Measurements from ENCODE around the gene MXD1.
"Not testable (repeated sequence)": the region's sequence is repeated elsewhere in the genome, so short reads cannot be mapped to it uniquely, and the experiment has no call there.

MXD1 gene

DNA sequence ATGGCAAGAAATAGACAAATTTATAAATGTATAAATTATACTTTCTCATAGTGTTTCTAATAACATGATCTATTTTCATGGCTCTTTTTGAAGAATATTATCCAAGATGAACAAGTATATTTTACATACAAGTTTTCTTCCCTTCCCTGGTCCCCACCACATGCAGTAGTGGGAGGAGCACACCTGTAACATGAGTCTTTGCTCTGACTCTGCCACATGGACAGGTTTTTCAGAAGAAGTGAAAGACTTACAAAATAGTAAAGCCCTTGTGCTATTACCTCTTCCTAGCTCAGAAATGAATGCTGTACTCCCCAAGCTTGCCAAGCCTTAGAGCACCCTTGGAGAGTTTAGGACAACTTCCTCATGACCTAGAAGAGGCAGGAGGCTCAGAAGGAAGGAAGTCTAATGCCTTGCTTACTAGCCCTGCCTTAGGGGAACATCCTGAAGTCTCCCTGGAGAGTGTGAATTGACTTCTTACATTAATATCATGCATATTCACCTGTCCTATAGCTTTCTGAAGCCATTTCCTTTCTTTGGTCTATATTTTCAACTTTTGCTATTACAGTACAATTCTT lies 18.4 kb downstream of the MXD1 start:
- no peak for DNase-seq (ENCODE audit: low spot score)

DNA sequence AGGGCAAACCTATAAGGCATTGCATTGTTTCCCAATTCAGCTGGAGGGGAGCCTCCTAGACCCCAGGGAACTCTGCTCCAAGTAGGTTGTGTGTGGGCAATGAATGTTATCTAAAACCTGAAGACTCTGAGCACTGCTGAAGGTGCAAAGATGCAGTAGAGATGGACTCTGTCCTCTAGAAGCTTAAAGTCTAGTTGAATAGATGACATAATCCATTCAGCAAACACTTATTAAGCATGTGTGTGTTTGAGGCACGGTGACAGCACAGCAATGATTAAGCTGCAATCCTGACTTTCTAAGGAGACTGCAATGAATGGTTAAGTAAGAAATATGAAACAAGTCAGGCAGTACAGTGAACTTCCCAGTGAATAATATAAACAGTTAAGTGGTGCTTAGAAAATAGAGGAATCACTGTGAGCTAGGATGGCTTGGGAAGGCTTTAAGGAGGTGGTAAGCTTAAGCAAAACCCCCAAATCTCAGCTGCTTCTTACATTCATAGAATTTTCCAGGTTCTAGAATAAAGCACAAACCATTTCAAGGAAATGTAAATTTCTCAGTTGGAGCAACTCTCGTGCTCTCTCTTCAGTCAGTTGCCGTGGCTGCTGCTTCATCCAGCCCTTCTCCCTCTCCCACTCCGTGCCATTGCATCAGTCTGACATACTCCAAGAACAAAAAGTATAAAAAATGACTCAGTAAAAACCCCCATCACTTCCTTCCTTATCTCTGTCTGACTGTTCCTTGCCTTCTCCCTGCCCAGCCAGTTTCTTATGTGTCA lies 19.1 kb downstream of the MXD1 start:
- no peak for DNase-seq (ENCODE audit: low spot score)

DNA sequence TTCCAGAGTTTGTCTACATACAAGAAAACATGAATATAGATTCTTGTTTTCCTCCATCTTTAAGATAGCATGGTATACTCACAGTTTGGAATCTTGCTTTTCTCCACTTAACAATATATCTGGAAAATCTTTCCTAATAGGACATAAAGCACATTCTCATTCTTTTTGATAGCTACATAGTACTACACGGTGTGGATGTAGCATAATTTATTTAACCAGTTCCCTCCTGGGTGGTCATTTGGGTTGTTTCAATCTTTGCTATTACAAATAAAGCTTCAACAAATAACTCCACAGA lies 19.7 kb downstream of the MXD1 start:
- DNase-seq (ENCODE audit: low spot score) = no peak

DNA sequence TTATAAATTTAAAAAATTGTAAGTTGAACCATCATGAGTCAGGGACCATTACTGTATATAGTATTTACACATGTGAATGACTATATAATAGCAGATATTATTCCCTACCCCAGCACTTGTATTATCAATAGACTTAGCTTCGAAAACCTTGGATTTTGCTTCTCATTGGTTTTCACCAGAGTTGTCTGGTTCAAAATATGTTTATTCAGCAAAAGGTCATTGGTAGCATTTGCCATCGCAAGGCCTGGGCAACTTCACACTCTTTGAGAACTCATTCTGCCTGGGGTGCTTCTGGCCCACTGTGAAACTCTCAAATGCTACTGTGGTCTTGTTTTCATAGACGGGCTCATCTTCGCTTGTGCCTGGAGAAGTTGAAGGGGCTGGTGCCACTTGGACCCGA lies 20.1 kb downstream of the MXD1 start:
- no peak for DNase-seq (ENCODE audit: low spot score)

DNA sequence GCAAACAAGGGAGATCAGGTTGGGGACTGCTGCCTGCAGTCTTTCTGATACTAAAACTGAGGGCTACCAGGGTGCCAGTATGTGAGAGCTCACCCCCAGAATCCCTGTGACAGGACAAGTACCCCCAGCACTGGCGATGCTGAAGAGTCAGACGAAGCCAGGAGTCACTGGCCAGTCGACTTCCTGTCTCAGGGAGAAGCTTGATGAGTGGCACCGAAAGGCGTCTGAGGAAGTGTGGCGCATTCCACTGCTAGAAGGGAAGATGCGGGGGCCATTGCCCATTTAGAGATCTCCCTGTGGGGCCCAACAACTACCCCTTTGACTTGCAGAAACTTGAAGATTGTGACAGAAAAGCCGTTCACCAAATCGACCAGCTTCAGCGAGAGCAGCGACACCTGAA lies 22.0 kb downstream of the MXD1 start:
- DNase-seq (ENCODE audit: low spot score) = no peak

DNA sequence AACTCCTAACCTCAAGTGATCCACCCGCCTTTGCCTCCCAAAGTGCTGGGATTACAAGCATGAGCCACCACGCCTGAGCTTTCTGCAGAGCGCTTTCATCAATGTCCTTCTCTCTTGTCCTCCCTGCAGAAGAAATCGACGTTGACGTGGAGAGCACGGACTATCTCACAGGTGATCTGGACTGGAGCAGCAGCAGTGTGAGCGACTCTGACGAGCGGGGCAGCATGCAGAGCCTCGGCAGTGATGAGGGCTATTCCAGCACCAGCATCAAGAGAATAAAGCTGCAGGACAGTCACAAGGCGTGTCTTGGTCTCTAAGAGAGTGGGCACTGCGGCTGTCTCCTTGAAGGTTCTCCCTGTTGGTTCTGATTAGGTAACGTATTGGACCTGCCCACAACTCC lies 23.1 kb downstream of the MXD1 start:
- no peak for DNase-seq (ENCODE audit: low spot score)

DNA sequence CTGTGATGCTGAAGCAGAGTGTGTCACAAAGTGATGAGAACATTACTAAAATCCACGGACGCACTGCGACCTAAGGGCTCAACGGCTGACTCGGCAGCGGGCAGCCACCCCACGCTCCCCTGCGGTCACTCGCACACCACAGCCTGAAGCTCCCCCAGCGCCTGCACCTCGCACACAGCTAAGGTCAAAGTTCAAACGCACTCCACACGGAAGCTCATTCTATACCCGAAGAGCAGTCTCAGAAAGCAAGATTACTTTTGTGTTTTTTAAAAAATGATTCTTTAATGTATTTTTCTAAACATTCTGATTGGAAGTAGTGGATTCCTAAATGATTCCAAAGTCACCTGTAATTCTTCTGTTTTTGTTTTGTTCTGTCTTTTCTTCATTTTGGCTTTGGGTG lies 24.8 kb downstream of the MXD1 start:
- no peak for DNase-seq (ENCODE audit: low spot score)

DNA sequence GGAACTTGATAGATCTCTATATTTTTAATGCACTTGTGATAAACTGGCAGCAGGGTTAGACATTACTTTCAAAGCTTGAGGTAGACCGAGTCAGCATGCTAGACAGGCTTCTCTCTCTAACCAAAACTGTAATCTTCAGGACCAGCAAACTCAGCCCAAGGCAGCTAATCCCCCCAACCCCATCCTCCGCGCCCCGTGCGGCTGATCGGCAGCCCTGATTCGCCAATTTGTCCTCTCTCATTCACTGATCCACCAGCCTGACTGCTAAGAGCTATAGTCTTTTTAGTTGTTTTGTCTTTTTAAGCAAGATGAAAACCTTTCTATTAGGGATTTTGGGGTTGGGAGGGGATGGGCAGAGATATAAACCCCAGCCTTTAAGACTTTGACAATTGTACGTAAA lies 25.8 kb downstream of the MXD1 start:
- peak; percentile 67 for DNase-seq (ENCODE audit: low spot score)

DNA sequence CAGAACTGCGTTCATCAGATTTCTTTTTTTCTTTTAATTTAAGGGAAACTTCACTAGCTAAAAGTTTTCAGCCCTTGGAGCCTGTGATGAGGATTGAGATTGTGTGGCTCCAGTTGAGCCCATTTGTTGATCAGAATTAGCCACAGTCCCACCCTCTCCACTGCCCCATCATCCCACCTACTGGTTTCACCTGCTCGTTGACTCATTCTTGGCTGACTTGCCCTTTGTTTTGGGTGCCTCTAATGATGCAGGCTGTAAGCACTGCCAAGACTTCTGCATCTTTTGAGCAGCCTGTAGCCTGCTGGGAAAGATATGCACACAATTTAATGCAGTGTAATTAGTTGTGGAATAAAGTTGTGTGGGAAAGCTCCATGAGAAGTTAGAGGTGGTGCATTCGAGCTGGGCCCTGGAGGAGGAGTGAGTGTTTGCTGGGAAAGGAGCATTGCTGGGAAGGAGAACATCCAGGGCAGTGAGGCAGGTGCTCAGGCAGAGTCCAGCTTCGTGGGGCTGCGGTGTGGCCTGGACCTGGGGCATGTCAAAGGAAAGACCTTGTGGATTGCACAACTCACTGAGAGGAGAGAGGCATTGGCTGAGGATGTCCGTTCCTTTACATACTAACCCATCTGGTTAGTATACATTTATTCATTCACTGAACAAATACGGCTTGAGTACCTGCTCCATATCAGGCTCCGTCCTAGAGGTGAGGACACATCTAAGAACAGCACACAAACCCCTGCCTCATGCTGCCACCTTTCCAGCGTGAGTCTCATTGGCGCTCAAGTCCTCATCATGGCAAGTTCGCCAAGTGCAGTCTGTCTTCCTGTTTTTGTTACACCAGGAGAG lies 28.3 kb downstream of the MXD1 start:
- no peak for DNase-seq (ENCODE audit: low spot score)

DNA sequence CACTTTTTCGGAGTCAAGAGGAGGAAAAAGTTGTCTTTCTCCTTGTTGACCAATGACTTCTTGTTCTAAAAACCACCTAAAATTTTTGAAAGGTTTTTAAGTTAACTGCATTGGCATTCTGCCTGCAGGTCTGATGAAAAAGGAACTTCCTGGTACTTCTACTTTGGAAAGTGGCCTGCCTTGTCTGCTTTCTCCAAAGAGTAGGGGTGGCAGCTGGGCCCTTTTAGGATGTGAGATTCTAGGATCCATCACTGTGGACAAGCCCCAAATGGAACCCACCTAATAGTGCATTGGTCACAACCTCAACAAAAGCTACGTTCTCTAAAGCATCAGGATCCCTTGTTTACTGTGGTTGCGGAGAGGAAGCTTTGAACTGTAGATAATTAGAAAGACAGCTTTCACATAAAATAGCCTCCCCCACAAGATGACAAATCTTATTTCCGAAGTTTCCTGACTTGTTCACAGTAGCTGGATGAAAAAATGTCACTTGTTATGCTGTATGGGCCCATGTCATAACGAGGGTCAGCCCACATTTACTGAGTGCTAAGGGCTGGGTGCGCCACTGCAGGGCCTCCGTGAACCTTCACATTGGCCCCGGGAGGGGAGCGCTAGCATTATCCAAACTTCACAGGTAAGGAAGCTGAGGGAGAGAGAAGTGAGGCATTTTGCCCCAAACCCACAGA lies 29.1 kb downstream of the MXD1 start:
- no peak for DNase-seq (ENCODE audit: low spot score)

DNA sequence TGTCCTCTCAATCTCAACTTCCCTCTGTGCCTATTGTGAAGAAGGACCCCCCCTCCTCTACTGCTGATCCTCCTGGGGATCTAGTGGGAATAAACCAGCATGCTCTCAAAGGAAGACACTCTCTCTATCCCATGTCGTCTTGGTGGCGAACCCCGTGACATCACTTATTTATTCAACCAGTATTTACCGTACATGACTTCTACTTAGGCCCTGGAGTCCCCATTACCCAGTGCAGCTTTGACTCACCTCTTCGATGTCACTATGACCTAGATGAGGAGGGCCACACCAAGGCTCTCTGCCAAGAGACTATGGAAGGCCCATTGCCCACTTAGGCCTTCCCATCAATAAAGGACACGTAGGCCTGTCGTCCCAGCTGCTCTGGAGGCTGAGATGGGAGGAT lies 29.8 kb downstream of the MXD1 start:
- no peak for DNase-seq (ENCODE audit: low spot score)

DNA sequence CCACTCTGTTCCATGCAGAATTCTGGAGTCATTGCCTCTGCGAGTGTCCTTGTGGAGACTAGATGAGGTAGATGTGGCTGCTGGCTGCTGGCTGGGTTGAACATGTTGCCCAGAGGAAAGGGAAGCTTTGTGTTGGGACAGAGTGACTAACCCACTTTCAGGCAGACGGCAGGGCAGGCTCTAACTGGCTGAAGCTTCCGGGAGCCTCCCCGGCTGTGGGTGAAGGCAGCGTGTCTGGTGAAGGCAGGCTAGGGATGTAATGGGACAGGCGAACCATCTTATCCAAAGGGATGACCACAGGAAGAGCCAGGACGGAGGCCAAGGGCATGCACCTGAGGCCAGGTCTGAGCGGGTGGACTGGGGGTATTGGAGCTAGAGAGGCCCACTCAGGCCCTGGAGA lies 30.5 kb downstream of the MXD1 start:
- DNase-seq (ENCODE audit: low spot score) = no peak

DNA sequence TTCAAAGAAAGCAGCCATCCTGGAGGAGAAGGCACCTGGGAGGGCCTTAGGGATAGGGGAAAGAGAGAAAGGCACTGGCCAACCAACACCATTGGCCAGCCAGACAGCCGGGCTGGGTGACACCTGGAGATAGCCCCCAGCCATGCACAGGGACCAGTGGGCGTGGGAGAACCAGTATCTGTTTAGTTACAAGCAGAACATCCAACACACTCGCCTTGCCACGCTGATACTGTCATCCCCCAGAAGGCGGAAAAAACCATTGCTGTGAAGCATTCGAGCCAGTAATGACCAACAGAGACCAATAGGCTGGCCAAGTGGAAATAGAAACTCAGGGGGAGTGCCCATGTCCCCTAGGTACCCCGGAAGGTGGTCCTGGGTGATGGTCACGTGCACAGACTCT lies 31.0 kb downstream of the MXD1 start:
- no peak for DNase-seq (ENCODE audit: low spot score)

DNA sequence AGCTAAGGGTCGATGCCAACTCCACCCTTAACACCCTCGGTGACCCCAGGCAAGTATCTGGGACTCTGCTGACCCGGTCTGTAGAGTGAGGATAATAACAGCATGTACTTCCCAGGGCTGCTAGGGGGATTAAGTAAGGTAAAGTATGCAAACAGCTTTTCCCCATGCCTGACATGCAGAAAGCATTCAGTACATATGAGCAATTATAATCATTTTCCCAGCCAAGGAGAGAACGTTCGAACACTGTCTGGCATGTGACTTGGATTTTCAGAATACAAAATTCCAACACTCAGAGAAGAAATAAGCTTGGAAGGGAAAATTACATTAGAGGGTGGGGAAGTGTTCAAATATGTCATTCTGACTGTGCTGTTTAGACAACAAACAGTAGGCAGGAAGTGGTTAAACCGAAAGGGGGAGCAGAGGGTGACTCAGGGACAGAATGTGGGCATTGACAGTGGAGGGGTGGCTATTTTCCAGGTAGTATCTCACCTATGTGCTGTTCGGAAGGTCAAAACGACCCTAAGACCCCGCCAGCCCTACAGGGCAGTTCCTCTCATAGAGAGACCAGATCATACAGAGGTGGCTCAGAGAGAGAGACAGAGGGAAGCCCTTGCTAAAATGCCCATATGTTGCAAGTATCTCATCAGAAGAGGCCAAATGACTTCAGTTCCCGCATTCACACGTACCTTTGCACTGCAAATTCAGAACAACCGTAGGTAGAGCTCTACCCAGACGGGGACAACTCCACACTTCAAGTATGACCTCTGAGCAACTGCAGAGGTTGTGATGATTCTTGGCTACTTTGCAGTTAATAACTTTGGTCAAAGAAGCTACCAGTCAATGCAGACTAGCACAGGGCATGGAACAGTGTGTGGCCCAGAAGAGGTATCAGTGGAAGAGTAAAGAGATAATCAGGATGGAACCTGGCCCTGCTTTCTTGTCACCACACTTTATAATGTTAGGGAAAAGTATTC lies 31.7 kb downstream of the MXD1 start:
- no peak for DNase-seq (ENCODE audit: low spot score)

DNA sequence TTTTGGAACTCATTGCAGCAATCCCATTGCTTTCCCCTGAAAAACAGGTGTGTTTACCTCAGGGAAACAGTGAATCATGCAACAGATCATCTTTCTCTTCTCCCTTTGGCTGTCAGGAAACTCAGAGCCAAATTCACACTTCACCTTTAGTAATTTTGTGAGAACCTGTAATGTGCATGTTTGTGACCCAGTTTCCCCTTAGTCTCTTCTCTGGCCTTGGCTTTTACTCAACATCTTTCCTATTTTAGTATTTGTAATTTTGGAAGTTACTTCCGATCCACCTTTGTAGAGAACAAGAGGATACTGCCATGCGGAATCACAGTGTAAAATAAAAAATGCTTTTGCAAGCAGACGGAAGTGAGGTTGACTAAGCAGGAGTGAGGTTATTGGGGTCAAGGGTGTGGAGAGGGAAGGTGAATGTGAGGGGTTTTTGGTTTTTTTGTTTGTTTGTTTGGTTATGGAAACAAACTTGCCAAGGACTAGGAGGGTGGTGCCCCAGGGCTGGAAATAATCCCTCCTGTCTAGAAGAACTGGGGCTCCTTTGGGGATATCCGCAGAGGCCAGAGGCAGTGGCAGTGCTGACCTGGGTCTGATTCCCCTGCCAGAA lies 32.5 kb downstream of the MXD1 start:
- DNase-seq (ENCODE audit: low spot score) = peak; percentile 27

DNA sequence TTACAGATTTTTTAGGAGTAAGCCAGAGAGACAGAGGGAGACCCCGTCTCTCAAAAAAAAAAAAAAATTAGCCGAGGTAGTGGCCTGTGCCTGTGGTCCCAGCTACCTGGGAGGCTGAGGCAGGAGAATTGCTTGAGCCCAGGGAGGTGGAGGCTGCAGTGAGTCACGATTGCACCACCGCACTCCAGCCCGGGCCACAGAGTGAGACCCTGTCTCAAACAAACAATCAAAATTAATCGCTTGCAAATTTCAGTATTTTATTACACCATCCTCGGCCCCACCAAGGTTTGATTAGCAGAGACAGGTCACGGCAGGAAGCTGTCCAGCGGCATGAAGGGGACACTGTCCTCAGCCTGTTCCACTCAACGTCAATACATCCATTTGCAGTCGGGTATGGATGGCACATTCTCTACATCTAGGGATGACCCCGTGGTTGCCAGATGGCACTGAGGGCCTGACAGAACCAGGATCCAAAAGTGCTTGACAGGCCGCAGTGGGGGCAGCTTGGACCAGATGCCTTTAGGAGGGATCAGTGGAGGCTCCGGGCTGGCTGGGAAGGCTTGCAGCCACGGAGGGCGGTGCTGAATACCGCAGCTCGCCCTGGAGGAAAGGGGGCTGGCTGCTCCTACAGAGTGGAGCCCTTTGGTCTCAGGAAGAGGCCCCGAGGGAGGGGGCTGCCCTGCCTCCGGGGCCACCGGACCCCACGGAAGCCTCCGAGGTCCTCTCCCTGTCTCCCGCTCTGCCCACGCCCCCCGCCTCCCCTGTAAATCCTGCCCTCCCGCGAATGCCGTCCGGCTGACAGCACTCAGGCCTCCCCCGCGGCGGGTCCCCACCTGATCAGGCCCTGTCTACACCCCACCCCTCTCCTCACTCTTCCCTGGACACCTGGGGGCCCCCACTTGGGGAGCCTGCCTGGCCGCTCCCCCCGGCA lies 33.4 kb downstream of the MXD1 start:
- peak; percentile 39 for DNase-seq (ENCODE audit: low spot score)

DNA sequence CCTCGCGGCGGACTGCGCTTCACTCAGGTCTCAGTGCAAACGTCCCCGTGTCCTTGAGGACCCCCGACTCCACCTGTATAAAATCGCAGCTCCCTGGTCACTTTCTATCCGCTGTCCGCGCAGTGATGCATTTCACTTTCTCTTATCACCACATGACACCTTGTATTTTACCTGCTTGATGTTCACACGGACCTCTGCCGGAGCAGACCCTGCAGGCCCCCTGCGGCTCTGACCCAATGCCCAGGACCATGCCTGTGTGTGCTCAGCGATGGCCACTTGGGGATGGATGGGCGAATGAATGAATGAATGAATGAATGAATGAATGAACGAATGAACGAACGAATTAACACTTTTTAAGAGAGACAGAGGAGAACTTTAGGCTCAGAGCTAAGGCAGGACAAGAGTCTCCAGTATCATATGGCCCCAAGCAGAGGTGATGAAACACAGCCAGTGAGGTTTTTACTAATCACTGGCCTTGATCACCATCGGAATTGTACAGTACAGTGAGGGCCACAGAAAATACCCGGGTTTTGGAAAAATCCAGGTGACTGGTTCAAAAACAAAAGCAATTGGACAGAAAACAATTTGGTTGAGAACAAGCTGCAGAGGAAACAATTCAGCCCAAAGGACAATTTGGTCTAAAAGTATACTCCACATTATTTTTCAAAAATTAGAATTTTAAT lies 34.2 kb downstream of the MXD1 start:
- DNase-seq (ENCODE audit: low spot score) = no peak

DNA sequence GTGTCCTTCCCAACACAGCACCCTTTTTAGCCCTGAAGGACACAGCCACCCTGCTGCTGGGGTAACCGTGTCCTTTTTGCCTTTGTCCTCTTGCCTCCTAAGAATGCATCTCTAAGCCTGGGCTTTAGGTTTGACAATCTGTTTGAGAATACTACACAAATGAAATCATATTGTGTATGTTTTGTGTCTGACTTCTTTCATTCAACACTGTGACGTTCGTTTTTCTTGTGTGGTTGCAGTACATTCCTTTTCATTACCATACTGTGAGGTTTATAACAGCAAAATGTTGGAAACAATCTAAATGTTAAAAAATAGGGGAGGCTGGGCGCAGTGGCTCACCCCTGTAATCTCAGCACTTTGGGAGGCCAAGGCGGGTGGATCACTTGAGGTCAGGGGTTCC lies 35.3 kb downstream of the MXD1 start:
- DNase-seq (ENCODE audit: low spot score) = no peak

DNA sequence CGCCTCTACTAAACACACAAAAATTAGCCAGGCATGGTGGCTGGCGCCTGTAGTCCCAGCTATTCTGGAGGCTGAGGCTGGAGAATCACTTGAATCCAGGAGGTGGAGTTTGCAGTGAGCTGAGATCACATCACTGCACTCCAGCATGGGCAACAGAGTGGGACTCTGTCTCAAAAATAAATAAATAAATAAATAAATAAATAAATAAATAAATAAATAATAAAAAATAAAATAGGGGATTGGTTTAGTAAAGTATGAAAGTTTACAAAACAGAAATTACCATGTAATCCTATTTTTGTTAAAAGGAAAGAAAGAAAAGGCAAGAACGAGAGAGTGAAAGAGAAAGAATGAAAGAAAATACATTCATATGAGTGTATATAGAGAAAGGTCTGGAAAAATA lies 35.8 kb downstream of the MXD1 start:
- DNase-seq (ENCODE audit: low spot score) = not testable (repeated sequence)
